G401.6 (cell line): ENCODE measurements around the gene TMEM100.
"Not testable (repeated sequence)": the region's sequence is repeated elsewhere in the genome, so short reads cannot be mapped to it uniquely, and the experiment has no call there.

ENCODE experiments used
- FAIRE-seq: peaks from 2 replicates; lab custom pipeline; 2012; peaks lifted over from hg19 to GRCh38; lab: Jason Lieb, UNC

Gene TMEM100

DNA sequence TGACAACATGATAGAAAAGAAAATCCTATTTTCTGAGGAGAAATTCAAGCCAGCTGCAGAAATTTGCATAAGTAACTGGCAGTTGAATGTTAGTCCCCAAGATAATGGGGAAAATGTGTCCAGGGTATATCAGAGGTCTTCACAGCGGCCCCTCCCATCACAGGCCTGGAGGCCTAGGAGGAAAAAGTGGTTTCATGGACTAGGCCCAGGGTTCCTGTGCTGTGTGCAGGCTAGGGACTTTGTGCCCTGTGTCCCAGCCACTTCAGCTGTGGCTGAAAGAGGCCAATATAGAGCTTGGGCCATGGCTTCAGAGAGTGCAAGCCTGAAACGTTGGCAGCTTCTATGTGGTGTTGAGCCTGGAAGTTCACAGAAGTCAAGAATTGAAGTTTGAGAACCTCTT is 35.6 kb downstream of the TMEM100 start:
- FAIRE-seq: no peak

DNA sequence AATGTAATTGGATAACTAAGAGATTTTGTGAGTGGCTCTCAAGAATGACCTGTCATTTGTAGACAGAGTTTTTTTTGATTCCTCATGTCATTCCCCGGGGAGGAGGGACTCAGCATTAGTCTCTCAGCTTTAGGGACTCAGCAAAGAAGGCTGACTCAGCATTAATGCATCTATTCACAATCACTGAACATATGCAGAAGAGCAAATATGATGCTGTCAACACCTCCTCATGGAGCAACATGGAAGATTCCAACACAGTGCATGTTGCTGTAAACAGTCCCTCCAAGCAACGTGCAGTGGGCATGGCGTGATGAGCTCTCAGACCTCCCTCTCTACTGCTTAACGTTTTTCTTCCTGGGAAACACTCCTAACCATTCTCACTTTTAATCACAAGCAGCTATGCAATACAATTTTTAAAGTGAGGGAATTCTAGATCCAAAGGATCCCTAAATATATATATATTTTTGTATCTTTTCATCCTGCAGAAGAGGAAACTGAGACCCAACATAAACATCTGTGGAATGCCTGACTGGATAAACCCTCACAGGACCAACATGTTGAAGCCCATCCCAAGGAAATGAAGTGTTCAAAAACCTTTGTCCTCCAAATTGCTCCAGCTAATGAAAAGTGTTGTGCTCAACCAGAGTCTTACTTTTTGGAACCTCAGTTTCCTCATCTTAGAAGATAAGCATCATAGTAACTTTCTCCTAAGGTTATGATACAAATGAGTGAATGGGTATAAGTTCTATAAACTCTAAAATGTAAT is 38.9 kb downstream of the TMEM100 start:
- no peak for FAIRE-seq

DNA sequence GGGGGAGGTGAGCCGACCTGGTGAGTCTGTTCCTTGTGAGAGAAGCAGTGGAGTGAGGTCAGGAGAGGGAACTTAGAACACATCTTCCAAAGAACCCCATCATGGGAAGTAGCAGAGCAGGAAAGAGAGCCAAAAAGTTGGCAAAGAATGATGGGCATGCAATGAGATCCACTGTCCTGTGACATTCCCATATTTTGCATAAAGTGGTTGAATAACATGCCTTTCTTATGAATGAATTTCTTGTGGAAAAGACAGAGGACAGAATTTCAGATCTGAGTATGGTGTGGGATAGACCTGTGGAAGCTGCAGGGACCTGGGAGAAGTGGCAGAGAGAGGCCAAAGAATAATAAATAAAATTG is 41.3 kb downstream of the TMEM100 start:
- FAIRE-seq: no peak

DNA sequence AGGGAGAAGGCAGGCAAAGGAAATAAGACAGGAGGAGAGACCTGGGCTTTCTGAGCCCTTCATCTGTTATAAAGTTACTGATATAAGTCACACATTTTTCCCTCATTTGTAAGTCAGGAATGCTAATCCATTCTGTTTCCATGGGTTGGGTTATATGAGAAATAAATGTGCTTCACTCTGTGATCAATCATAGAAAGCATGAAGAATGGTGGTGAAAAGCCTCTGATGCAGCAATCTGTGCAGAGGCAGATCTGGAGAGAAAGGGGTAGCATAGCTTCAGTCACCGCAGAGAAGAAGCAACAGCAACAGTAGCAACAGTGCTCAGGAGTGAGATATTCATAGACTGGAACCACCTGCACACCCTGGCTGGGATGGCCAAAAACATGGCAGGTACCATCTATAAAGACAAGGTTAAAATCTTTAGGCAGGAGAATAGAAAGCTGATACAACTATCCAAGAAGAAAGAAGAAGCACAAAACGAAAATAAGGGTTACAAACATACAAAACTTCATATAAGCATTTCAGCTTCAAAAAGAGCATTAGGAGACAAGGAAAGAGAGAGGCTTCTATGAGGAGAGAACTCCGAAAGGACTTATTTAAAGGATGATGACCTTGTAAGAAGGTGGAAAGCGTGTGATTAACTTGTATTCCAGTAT is 41.9 kb downstream of the TMEM100 start:
- FAIRE-seq: no peak

DNA sequence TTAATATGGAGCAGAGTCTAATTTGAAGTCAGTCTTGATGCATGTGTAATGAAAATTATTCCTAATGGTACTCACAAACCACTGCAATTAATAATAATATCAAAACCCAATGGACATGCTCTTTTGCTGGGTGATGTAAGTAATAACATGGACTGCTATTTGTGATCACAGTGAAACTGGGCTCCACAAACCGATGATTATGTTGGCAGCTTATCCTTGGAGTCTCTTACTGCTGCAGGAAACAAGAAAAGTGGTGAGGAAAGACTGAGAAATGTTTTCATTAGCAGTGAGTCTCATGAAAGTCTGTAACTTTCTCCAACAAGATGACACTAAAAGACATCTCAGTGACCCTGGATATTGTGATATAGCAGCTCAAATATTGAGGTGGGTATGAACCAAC is 45.2 kb downstream of the TMEM100 start:
- no peak for FAIRE-seq

DNA sequence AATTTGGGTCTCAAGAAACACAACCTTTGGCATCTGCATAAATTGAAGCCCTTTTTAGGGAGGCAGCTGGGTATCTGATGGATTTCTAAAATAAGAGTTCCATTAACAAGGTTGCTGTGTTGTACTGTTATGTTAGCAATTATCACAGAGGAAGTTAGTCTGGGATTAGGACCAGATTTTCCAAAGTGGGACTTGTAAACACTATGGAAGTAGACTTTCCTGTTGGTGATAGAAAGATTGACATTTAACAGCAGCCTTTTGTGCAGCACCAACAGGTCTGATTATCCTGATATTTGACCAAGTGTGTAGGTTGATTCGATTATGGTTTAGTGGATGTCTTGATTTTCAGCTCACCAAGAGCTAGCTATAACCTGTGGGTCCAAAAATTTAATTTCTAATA is 46.4 kb downstream of the TMEM100 start:
- no peak for FAIRE-seq

DNA sequence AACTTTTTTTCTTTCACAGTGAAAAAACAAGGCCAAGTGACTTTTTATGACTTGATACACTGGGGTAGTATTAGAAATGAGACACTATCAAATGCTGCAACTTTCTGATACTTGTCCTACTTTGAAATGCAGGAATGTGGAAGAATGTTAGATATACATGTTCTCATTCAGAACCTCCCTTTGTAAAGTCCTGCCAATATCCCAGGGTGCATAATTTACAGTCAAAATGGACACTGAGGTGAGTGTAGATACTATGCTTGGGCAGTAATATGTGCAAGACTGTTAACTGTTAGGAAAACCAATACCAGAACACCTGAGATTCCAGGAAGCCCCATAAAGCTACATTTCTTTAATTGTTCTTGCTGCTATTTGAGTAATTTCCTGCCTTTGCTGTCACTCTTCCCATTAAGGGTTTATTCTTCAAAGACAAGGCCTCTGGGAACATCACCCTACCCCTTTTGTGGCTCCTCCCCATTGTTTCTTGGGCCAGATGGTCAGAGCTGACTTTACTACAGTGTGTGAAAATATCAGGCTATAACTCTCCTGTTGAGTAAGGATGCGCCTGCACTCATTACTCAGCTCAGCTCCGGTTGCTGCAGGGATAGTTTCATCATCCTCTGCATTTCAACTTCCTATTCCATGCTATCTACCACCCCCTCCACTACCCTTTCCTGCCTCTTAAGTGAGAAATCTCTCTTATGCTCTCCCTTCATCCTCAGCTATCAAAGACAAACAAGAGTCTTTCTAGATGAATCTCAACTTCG is 48.7 kb downstream of the TMEM100 start:
- no peak for FAIRE-seq

DNA sequence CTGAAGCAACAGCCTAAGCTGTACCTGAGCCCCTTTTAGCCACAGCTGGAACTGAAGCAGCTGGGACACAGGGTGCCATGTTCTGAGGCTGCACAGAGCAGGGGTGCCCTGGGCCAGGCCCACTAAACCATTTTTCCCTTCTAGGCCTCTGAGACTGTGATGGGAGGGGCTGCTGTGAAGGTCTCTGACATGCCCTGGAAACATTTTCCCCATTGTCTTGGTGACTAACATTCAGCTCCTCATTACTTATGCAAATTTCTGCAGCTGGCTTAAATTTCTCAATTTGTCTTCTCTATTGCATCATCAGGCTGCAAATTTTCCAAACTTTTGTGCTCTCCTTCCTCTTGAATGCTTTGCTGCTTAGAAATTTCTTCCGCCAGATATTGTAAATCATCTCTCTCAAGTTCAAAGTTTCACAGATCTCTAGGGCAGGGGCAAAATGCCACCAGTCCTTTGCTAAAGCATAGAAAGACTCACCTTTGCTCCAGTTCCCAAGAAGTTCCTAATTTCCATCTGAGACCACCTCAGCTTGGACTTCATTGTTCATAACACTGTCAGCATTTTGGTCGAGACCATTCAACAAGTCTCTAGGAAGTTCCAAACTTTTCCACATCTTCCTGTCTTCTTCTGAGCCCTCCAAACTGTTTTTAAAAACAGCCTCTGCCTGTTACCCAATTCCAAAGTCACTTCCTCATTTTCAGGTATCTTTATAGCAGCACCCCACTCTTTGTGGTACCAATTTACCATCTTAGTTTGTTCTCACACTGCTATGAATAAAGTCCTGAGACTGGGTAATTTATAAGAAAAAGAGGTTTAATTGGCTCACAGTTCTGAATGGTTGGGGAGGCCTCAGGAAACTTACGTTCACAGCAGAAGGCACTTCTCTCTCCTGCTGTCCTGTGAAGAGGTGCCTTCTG is 49.8 kb downstream of the TMEM100 start:
- FAIRE-seq: no peak

DNA sequence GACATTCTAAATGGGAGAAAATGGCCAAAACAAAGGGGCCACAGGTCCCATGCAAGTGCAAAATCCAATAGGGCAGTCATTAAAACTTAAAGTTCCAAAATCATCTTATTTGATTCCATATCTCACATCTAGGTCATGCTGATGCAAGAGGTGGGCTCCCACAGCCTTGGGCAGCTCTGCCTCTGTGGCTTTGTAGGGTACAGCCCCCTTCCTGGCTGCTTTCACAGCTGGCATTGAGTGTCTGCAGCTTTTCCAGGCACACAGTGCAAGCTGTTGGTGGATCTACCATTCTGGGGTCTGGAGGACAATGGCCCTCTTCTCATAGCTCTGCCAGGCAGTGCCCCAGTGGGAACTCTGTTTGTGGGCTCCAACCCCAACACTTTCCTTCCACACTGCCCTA is 50.7 kb downstream of the TMEM100 start:
- not testable (repeated sequence) for FAIRE-seq
